KMS-11 (cell line): ENCODE measurements around the gene UGT1A9.

Experiments used
- H2AFZ ChIP-seq: fragments of 200-600 bp; sonication (generic); 2 replicates; pipeline ENCODE4 v1.6.1; 2016; ENCODE audit warnings: antibody characterized with exemption, mixed run types, low read depth
- H3K27ac ChIP-seq: fragments of 200-600 bp; sonication (generic); 2 replicates; pipeline ENCODE4 v1.6.1; 2016; ENCODE audit warnings: mild to moderate bottlenecking, mixed run types
- H3K27me3 ChIP-seq: fragments of 200-600 bp; sonication (generic); 2 replicates; pipeline ENCODE4 v1.6.1; 2017; ENCODE audit warnings: mild to moderate bottlenecking, low read depth, mixed run types, moderate library complexity; ENCODE audit not compliant: insufficient read depth
- H3K36me3 ChIP-seq: fragments of 200-600 bp; sonication (generic); 2 replicates; pipeline ENCODE4 v1.6.1; 2017; ENCODE audit warnings: mild to moderate bottlenecking, mixed run types; ENCODE audit not compliant: insufficient read depth
- H3K4me1 ChIP-seq: fragments of 200-600 bp; sonication (generic); 2 replicates; pipeline ENCODE4 v1.6.1; 2016; ENCODE audit warnings: mild to moderate bottlenecking, low read depth, mixed run types; ENCODE audit not compliant: poor library complexity, severe bottlenecking
- H3K4me2 ChIP-seq: fragments of 200-600 bp; sonication (generic); 2 replicates; pipeline ENCODE4 v1.7.0; 2016; ENCODE audit warnings: mild to moderate bottlenecking, mixed run types
- H3K4me3 ChIP-seq: fragments of 200-600 bp; sonication (generic); IDR thresholded peaks from 2 replicates; pipeline ENCODE4 v1.6.1; 2017; ENCODE audit warnings: low read depth, low read length, mixed read lengths; ENCODE audit not compliant: insufficient read depth
- H3K79me2 ChIP-seq: fragments of 200-600 bp; sonication (generic); 2 replicates; pipeline ENCODE4 v1.6.1; 2016; ENCODE audit warnings: low read depth, mixed run types; ENCODE audit not compliant: insufficient read depth
- H3K9ac ChIP-seq: fragments of 200-600 bp; sonication (generic); 2 replicates; pipeline ENCODE4 v1.6.1; 2016; ENCODE audit warnings: mild to moderate bottlenecking, mixed run types
- H4K20me1 ChIP-seq: fragments of 200-600 bp; sonication (generic); 2 replicates; pipeline ENCODE4 v1.6.1; 2016; ENCODE audit warnings: mild to moderate bottlenecking, mixed run types; ENCODE audit not compliant: insufficient read depth
- TF ChIP-seq, protein P1 (sequence below): fragments of 200-600 bp; sonication (generic); conservative IDR thresholded peaks from 2 replicates; pipeline ENCODE4 v1.6.1; 2017; ENCODE audit warnings: low read depth, mild to moderate bottlenecking, antibody characterized with exemption, low read length, moderate library complexity, mixed read lengths

Gene UGT1A9

DNA sequence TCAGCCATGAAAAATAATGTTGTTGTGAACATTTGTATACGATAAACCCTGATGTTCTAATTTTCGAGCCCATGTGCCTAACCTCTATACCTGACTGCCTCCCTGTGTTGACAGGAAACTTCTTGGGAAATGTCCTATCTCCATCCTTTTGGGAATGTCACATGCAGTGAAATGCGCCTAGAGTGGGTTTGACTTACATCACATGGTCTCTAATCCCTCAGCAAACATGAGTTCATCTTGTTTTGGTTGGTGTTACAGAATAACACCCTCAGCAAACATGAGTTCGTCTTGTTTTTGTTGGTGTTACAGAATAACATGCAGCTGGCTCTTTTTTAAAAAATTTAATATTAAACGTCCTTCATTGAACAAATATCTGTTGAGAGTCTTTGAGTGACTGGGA, 16.6 kb downstream of the UGT1A9 start:
- Histone ChIP-seq H4K20me1 (no peaks in the 10 kb centered on the region), H3K36me3 (no peaks in the 10 kb centered on the region), H3K4me2 (no peak overlapping the region), H2AFZ (no peak overlapping the region), H3K27ac (no peak overlapping the region), H3K27me3 (no peaks in the 10 kb centered on the region; the same call in 1 of the 2 replicates), H3K4me1 (no peaks in the 10 kb centered on the region), H3K9ac (no peak overlapping the region), H3K4me3 (no peak overlapping the region), H3K79me2 (no peaks in the 10 kb centered on the region)
- TF ChIP-seq, protein P1, sequence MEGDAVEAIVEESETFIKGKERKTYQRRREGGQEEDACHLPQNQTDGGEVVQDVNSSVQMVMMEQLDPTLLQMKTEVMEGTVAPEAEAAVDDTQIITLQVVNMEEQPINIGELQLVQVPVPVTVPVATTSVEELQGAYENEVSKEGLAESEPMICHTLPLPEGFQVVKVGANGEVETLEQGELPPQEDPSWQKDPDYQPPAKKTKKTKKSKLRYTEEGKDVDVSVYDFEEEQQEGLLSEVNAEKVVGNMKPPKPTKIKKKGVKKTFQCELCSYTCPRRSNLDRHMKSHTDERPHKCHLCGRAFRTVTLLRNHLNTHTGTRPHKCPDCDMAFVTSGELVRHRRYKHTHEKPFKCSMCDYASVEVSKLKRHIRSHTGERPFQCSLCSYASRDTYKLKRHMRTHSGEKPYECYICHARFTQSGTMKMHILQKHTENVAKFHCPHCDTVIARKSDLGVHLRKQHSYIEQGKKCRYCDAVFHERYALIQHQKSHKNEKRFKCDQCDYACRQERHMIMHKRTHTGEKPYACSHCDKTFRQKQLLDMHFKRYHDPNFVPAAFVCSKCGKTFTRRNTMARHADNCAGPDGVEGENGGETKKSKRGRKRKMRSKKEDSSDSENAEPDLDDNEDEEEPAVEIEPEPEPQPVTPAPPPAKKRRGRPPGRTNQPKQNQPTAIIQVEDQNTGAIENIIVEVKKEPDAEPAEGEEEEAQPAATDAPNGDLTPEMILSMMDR: no peak

DNA sequence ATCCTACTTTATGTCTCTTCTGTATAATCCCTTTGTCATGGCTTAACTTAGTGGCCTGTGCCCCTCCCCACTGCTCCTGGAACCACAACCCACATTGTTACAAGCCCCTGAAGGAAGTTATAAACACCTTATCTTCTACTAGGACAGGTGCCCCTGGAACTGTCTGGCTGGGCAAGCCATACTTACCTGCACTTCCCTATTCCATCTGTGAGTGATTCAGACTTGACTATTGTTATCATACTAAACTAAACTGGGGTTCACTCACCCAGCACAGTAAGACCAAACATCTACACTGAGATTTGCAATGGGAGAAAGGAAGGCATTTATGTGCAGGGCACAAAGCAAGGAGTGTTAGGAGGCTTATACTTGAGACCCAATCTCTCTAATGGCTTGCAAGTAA, 17.3 kb downstream of the UGT1A9 start:
- TF ChIP-seq, protein P1: no peak
- Histone ChIP-seq H3K79me2 (no peaks in the 10 kb centered on the region), H3K36me3 (no peaks in the 10 kb centered on the region), H3K4me3 (no peak overlapping the region), H3K4me2 (no peak overlapping the region), H3K9ac (no peak overlapping the region), H3K27me3 (no peaks in the 10 kb centered on the region; the same call in 1 of the 2 replicates), H3K27ac (no peak overlapping the region), H4K20me1 (no peaks in the 10 kb centered on the region), H2AFZ (no peak overlapping the region), H3K4me1 (no peaks in the 10 kb centered on the region)

DNA sequence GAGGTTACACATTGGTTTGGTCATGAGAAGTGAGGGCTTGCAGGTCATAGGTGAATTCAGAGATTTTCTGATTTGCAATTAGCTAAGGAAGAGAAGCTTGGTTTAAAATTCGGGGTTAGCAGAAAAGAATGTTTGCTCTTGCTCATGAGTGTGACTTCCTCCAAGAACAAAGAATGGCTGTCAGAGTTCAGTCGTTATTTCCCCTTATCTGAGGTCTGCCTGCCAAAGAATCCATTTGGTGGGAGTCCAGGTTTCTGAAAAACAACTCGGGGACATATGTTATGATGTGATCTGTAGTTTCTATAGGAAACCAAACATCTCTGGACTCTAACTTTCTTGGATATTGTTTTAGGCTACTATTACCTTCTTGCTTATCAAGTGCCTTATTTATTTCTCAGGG, 17.8 kb downstream of the UGT1A9 start:
- H2AFZ ChIP-seq: no peak overlapping the region
- H3K9ac ChIP-seq: no peak overlapping the region

DNA sequence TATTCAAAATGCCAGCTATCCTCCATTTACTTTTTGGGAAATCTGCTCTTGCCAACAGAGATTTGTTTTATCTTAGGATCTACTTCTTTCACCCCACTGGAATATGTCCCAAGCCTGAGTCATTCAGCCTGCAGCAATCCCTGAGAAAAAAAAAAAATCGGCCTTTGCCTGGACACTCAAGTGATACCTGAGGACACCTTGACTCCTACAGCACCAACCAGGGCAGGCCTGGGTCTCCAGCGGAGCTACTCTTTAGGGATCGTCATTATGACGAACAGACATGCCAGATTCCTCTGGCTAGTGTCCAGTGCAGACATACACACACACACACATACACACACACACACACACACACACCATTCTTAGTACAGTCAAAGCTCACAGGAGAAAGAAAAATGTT, 18.7 kb downstream of the UGT1A9 start:
- Histone ChIP-seq H4K20me1 (no peaks in the 10 kb centered on the region), H3K36me3 (no peaks in the 10 kb centered on the region), H3K4me3 (no peak overlapping the region), H3K4me2 (no peak overlapping the region), H2AFZ (no peak overlapping the region), H3K9ac (no peak overlapping the region), H3K27me3 (no peaks in the 10 kb centered on the region), H3K79me2 (no peaks in the 10 kb centered on the region), H3K4me1 (no peaks in the 10 kb centered on the region), H3K27ac (no peak overlapping the region)
- TF ChIP-seq, protein P1: no peak

More for the DNA sequence above, 17.8 kb downstream of the UGT1A9 start:
- Histone ChIP-seq H3K4me3 (no peak overlapping the region), H3K36me3 (no peaks in the 10 kb centered on the region), H3K27me3 (no peaks in the 10 kb centered on the region; the same call in 1 of the 2 replicates), H3K27ac (no peak overlapping the region), H3K4me1 (no peaks in the 10 kb centered on the region), H4K20me1 (no peaks in the 10 kb centered on the region), H3K4me2 (no peak overlapping the region), H3K79me2 (no peaks in the 10 kb centered on the region)
- TF ChIP-seq, protein P1: no peak
